ENCODE results near the gene SLC17A1.

The SLC17A1 gene

GRCh38 chr6:25801436-25801835, 30.4 kb downstream of the SLC17A1 start:
- TF ChIP-seq, protein P1, sequence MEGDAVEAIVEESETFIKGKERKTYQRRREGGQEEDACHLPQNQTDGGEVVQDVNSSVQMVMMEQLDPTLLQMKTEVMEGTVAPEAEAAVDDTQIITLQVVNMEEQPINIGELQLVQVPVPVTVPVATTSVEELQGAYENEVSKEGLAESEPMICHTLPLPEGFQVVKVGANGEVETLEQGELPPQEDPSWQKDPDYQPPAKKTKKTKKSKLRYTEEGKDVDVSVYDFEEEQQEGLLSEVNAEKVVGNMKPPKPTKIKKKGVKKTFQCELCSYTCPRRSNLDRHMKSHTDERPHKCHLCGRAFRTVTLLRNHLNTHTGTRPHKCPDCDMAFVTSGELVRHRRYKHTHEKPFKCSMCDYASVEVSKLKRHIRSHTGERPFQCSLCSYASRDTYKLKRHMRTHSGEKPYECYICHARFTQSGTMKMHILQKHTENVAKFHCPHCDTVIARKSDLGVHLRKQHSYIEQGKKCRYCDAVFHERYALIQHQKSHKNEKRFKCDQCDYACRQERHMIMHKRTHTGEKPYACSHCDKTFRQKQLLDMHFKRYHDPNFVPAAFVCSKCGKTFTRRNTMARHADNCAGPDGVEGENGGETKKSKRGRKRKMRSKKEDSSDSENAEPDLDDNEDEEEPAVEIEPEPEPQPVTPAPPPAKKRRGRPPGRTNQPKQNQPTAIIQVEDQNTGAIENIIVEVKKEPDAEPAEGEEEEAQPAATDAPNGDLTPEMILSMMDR (IDR thresholded peaks at IDR 0.05; ENCODE audit: low read depth, low read length, missing control alignments): no peak
- Histone ChIP-seq H3K27ac (no peak overlapping the region), H3K4me3 (ENCODE audit: low read depth, low read length) (no peak overlapping the region), H3K36me3 (replicated peaks) (no peaks in the 10 kb centered on the region), H3K27me3 (replicated peaks) (no peaks in the 10 kb centered on the region)
- DNase-seq: no peak
- in situ Hi-C loops (cut with HindIII; ENCODE audit: low pct_ligation_motif_present, low sequenced_read_pairs): no loop called here

DNA sequence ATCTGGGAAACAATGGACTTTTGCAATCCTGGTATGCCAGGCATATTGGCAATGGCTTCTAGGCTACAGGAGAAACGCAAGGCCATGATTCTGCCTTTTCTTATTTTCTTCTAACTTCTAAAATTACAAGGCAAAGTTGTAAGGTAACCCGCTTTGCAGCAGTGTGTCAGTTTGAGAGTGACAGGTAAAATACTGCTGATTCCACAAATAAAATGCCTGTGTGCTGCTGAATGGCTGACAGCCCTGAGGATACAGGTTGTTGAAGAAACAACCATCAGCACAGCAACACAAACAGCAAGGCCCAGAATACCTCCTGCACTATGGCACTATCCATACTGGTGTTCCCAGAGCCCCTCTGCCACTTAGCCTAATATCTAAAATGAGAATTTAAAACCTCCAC, 37.1 kb downstream of the SLC17A1 start:
- TF ChIP-seq, protein P1 (IDR thresholded peaks at IDR 0.05; ENCODE audit: low read depth, low read length, missing control alignments): no peak
- in situ Hi-C loops (cut with HindIII; ENCODE audit: low pct_ligation_motif_present, low sequenced_read_pairs): no loop called here
- Histone ChIP-seq H3K4me3 (ENCODE audit: low read depth, low read length) (no peak overlapping the region), H3K27me3 (replicated peaks) (no peaks in the 10 kb centered on the region), H3K36me3 (replicated peaks) (no peaks in the 10 kb centered on the region), H3K27ac (no peak overlapping the region)
- DNase-seq: no peak

DNA sequence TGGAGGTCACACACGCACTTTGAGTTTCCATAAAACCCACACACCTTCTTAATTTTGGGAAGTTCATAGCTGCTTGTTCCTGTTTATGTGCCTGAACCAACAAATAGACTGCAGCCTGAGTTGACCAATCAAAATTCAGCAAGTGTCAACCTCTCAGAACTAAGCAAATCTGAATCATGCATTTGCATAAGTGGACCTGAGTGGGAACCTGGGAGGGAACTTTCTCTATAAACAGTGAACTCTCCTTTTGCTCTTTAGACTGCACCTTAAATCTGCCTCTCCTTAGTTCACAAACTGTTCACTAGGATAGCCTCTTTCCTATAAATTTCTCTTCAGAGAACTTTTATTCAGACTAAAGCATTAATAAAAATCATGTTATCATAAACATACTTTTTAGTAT, 37.9 kb downstream of the SLC17A1 start:
- no peak overlapping the region for H3K27ac ChIP-seq
- TF ChIP-seq, protein P1 (IDR thresholded peaks at IDR 0.05; ENCODE audit: low read depth, low read length, missing control alignments): no peak
- in situ Hi-C loops (cut with HindIII; ENCODE audit: low pct_ligation_motif_present, low sequenced_read_pairs): no loop called here
- DNase-seq: no peak
- H3K27me3 ChIP-seq (replicated peaks): no peaks in the 10 kb centered on the region
- H3K4me3 ChIP-seq (ENCODE audit: low read depth, low read length): no peak overlapping the region
- no peaks in the 10 kb centered on the region for H3K36me3 ChIP-seq (replicated peaks)

- no peak overlapping the region for H3K27ac ChIP-seq
- no peak for DNase-seq
- H3K36me3 ChIP-seq (replicated peaks): no peaks in the 10 kb centered on the region
- H3K4me3 ChIP-seq (ENCODE audit: low read depth, low read length): no peak overlapping the region
- no peaks in the 10 kb centered on the region for H3K27me3 ChIP-seq (replicated peaks)
- in situ Hi-C loops (cut with HindIII; ENCODE audit: low pct_ligation_motif_present, low sequenced_read_pairs): no loop called here
- TF ChIP-seq, protein P1 (IDR thresholded peaks at IDR 0.05; ENCODE audit: low read depth, low read length, missing control alignments): no peak
Measured at GRCh38 chr6:25792016-25792415, 39.8 kb downstream of the SLC17A1 start.

DNA sequence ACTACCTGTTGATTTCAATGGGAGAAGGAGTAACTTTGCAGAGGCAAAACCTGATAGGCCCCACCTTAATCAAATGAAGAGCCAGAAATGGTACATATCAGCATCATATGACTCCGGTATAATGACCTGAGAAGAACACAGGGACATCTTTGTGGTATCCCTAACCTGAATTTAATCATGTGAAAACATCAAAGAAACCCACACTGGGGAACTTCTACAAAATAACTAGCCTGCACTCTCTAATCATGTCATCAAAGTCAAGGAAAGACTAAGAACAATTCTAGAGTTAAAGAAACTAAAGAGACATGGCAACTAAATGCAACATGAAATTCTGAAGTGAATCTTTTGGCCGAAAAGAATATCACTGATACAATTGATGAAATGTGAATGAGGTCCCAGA, 42.4 kb downstream of the SLC17A1 start:
- no peak for DNase-seq
- H3K36me3 ChIP-seq (replicated peaks): no peaks in the 10 kb centered on the region
- no peak overlapping the region for H3K4me3 ChIP-seq (ENCODE audit: low read depth, low read length)
- in situ Hi-C loops (cut with HindIII; ENCODE audit: low pct_ligation_motif_present, low sequenced_read_pairs): no loop called here
- no peaks in the 10 kb centered on the region for H3K27me3 ChIP-seq (replicated peaks)
- H3K27ac ChIP-seq: no peak overlapping the region
- TF ChIP-seq, protein P1 (IDR thresholded peaks at IDR 0.05; ENCODE audit: low read depth, low read length, missing control alignments): no peak

GRCh38 chr6:25788305-25788922, 43.4 kb downstream of the SLC17A1 start:
- Histone ChIP-seq H3K27ac (no peak overlapping the region), H3K4me3 (ENCODE audit: low read depth, low read length) (no peak overlapping the region), H3K27me3 (replicated peaks) (no peaks in the 10 kb centered on the region), H3K36me3 (replicated peaks) (no peaks in the 10 kb centered on the region)
- DNase-seq: peak; percentile 38
- in situ Hi-C loops (cut with HindIII; ENCODE audit: low pct_ligation_motif_present, low sequenced_read_pairs): no loop called here
- TF ChIP-seq, protein P1 (IDR thresholded peaks at IDR 0.05; ENCODE audit: low read depth, low read length, missing control alignments): peak; percentile 71

Data from brain microvascular endothelial cell (primary cell).